GM12878 (cell line): ENCODE data around the gene GAREM2. TPM values are rescaled to one million over a fixed set of nuclear protein-coding genes. Genes with fewer than 3 reads are reported as not detected.

Experiments used
- ATAC-seq: fragments of 200-7000 bp; cut with Tn5 transposase; 3 replicates; pipeline ENCODE4 v1.9.1; 2020; ENCODE audit warnings: mild to moderate bottlenecking, moderate library complexity
- BruUV-seq: library from RNA; stranded (reverse); fragments of 400-500 nt; replicated peaks from 2 replicates; lab custom pipeline; 2021; lab: Mats Ljungman, UMichigan
- CTCF ChIA-PET: fragments of 300-600 bp; sonication (Branson Sonifier 250); formaldehyde crosslinking; extraction: SDS; loops from one replicate; lab custom pipeline; 2021; ENCODE audit warnings: inconsistent platforms; lab: Yijun Ruan, JAX
- POLR2A ChIA-PET: fragments of 350-600 bp; formaldehyde crosslinking; extraction: SDS; loops from one replicate; lab custom pipeline; 2021; ENCODE audit warnings: inconsistent platforms; lab: Charles Lee
- RAD21 ChIA-PET: fragments of 300-600 bp; sonication (Branson Sonifier 250); formaldehyde crosslinking; loops from one replicate; lab custom pipeline; 2023; ENCODE audit warnings: antibody characterized with exemption; ENCODE audit not compliant: unreplicated experiment; lab: Charles Lee
- SMC1A ChIA-PET: fragments of 300-600 bp; sonication (Branson Sonifier 250); formaldehyde crosslinking; loops from one replicate; lab custom pipeline; 2023; ENCODE audit not compliant: unreplicated experiment, uncharacterized antibody; lab: Charles Lee
- DNase-seq: peaks from one replicate; pipeline ENCODE4 v3.0.0-alpha.2; 2011; ENCODE audit warnings: low read depth, low spot score
- FAIRE-seq: peaks from 3 replicates; lab custom pipeline; 2011; peaks lifted over from hg19 to GRCh38; lab: Jason Lieb, UNC
- H2AFZ ChIP-seq: 2 replicates; pipeline ENCODE4 v1.6.0; 2011; ENCODE audit warnings: low read depth, low read length, control low read depth; ENCODE audit not compliant: control insufficient read depth
- H3K27ac ChIP-seq: 2 replicates; pipeline ENCODE4 v1.5.1; 2011; ENCODE audit warnings: control low read depth; ENCODE audit not compliant: control insufficient read depth, insufficient read depth
- H3K27me3 ChIP-seq, 2 experiments: replicated peaks in 1 of 2; 2 replicates each; pipeline versions ENCODE4 v1.6.0 to v1.6.1; 2011; ENCODE audit warnings: low read length in 1 of 2; ENCODE audit not compliant: control insufficient read depth in 2 of 2, insufficient read depth in 2 of 2
- H3K36me3 ChIP-seq, 2 experiments: 2 replicates each; pipeline ENCODE4 v1.5.1; 2011; ENCODE audit warnings: low read length in 1 of 2; ENCODE audit not compliant: control insufficient read depth in 2 of 2, insufficient read depth in 2 of 2
- H3K4me1 ChIP-seq: 2 replicates; pipeline ENCODE4 v1.6.1; 2011; ENCODE audit warnings: mild to moderate bottlenecking, low read length, moderate library complexity, mixed read lengths; ENCODE audit not compliant: control insufficient read depth, insufficient read depth
- H3K4me2 ChIP-seq: 2 replicates; pipeline ENCODE4 v1.6.0; 2011; ENCODE audit warnings: control low read depth; ENCODE audit not compliant: control insufficient read depth, insufficient read depth
- H3K4me3 ChIP-seq: fragments of 200-600 bp; sonication (generic); 2 replicates; pipeline ENCODE4 v1.5.1; 2016
- H3K79me2 ChIP-seq: 2 replicates; pipeline ENCODE4 v1.6.0; 2011; ENCODE audit warnings: low read length; ENCODE audit not compliant: control insufficient read depth, insufficient read depth
- H3K9ac ChIP-seq: 2 replicates; pipeline ENCODE4 v1.8.0; 2011; ENCODE audit warnings: low read length, control low read depth, mixed read lengths; ENCODE audit not compliant: control insufficient read depth, insufficient read depth
- H3K9me3 ChIP-seq: replicated peaks from 3 replicates; pipeline ENCODE4 v1.5.1; 2011; ENCODE audit warnings: mild to moderate bottlenecking, low read length; ENCODE audit not compliant: control insufficient read depth, insufficient read depth
- H4K20me1 ChIP-seq: 2 replicates; pipeline ENCODE4 v1.6.0; 2011; ENCODE audit not compliant: control insufficient read depth, insufficient read depth
- ASH2L ChIP-seq: fragments of 300-600, 200-600 bp; sonication (generic); IDR thresholded peaks from 2 replicates; pipeline ENCODE4 v1.6.1; 2017; ENCODE audit warnings: low read depth, mild to moderate bottlenecking, borderline replicate concordance
- BRCA1 ChIP-seq: IDR thresholded peaks from 2 replicates; pipeline ENCODE4 v1.6.1; 2011; ENCODE audit warnings: low read depth, low read length, improper control_type of control experiment
- CHD1 ChIP-seq: IDR thresholded peaks from 2 replicates; pipeline ENCODE4 v1.6.1; 2012; ENCODE audit warnings: low read depth, low read length, improper control_type of control experiment
- CHD2 ChIP-seq: IDR thresholded peaks from 2 replicates; pipeline ENCODE4 v1.6.1; 2011; ENCODE audit warnings: low read depth, low read length, improper control_type of control experiment, borderline replicate concordance
- CHD4 ChIP-seq: fragments of 200-600 bp; sonication (generic); IDR thresholded peaks from 2 replicates; pipeline ENCODE4 v1.6.1; 2016; ENCODE audit warnings: mild to moderate bottlenecking
- IRF3 ChIP-seq: fragments of 450-650 bp; IDR thresholded peaks from 2 replicates; pipeline ENCODE4 v1.6.1; 2014; ENCODE audit warnings: mild to moderate bottlenecking
- JUND ChIP-seq: IDR thresholded peaks from 2 replicates; pipeline ENCODE4 v1.6.1; 2012; ENCODE audit warnings: low read depth, mild to moderate bottlenecking, low read length, improper control_type of control experiment, moderate library complexity
- NR2C1 ChIP-seq: fragments of 450-650 bp; IDR thresholded peaks from 2 replicates; pipeline ENCODE4 v1.6.1; 2017; ENCODE audit warnings: antibody characterized with exemption, mild to moderate bottlenecking, moderate library complexity
- POLR2A ChIP-seq: IDR thresholded peaks from 2 replicates; pipeline ENCODE4 v1.6.1; 2011; ENCODE audit warnings: low read depth, mild to moderate bottlenecking, low read length
- RB1 ChIP-seq: fragments of 450-650 bp; formaldehyde crosslinking; IDR thresholded peaks from 2 replicates; pipeline ENCODE4 v1.6.1; 2017; ENCODE audit warnings: mild to moderate bottlenecking, borderline replicate concordance
- TBL1XR1 ChIP-seq: IDR thresholded peaks from 2 replicates; pipeline ENCODE4 v1.6.1; 2012; ENCODE audit warnings: low read depth, low read length, improper control_type of control experiment
- TCF12 ChIP-seq: IDR thresholded peaks from 2 replicates; pipeline ENCODE4 v1.6.1; 2011; ENCODE audit warnings: low read depth, mild to moderate bottlenecking, low read length
- YY1 ChIP-seq: IDR thresholded peaks from 2 replicates; pipeline ENCODE4 v1.6.1; 2011; ENCODE audit warnings: low read depth, mild to moderate bottlenecking, low read length
- ZNF207 ChIP-seq: fragments of 450-650 bp; IDR thresholded peaks from 2 replicates; pipeline ENCODE4 v1.6.1; 2014; ENCODE audit warnings: antibody characterized with exemption, mild to moderate bottlenecking, borderline replicate concordance
- ZNF384 ChIP-seq: IDR thresholded peaks from 2 replicates; pipeline ENCODE4 v1.6.1; 2012; ENCODE audit warnings: low read depth, mild to moderate bottlenecking, low read length, improper control_type of control experiment, borderline replicate concordance
- ZSCAN29 ChIP-seq: fragments of 450-650 bp; IDR thresholded peaks from 2 replicates; pipeline ENCODE4 v1.6.1; 2017; ENCODE audit warnings: mild to moderate bottlenecking, moderate library complexity
- WGBS: methylation state at CpG from one replicate; pipeline ENCODE4 v1.1.6; 2016; ENCODE audit warnings: low lambda C conversion rate; ENCODE audit not compliant: insufficient replicate concordance, insufficient coverage; ENCODE audit errors: missing lambda C conversion rate; 5-methylcytosine and 5-hydroxymethylcytosine counted together
- in situ Hi-C: fragments of 300-500 bp; cut with MboI; formaldehyde crosslinking; loops from 9 replicates; pipeline ENCODE4 v1.14.3; 2018; ENCODE audit warnings: mixed read lengths
- intact Hi-C: fragments of 100-400 bp; cut with micrococcal nuclease; formaldehyde crosslinking; loops from one replicate; pipeline ENCODE4 v1.14.2; 2022; ENCODE audit not compliant: unreplicated experiment
- polyA plus RNA-seq, 11 experiments: library from polyadenylated mRNA; depleted of rRNA in 4 of 11; unstranded in 6 of 11; stranded (reverse) in 5 of 11; fragments of >200 nt; fragmentation: Nextera tagmentation in 4 of 11; fragmentation: Illumina TruSeq in 1 of 11; extraction: Ambion mirVana in 4 of 11; extraction: Trizol in 1 of 11; gene quantifications; 1 replicate in 1 of 11; 2 replicates in 10 of 11; pipeline versions ENCODE4 v1.2.1 to v1.2.3, GENCODE V29; 2011 to 2016; ENCODE audit warnings: inconsistent platforms in 2 of 11, missing spikeins in 2 of 11, low read depth in 1 of 11
- total RNA-seq, 4 experiments: library from RNA; depleted of rRNA in 3 of 4; stranded (reverse); fragments of >200 nt in 3 of 4; fragmentation: Illumina TruSeq in 1 of 4; extraction: Trizol in 1 of 4; gene quantifications; 2 replicates each; pipeline versions ENCODE4 v1.2.1 to v1.2.3, GENCODE V29; 2013 to 2021

GAREM2 gene
- total and polyA plus RNA-seq, 10 of the 15 experiments (the other 5 are each of a cell fraction or from before 2014, with no cell fraction given), result 0.06 to 1.4 (median 0.44) TPM

DNA sequence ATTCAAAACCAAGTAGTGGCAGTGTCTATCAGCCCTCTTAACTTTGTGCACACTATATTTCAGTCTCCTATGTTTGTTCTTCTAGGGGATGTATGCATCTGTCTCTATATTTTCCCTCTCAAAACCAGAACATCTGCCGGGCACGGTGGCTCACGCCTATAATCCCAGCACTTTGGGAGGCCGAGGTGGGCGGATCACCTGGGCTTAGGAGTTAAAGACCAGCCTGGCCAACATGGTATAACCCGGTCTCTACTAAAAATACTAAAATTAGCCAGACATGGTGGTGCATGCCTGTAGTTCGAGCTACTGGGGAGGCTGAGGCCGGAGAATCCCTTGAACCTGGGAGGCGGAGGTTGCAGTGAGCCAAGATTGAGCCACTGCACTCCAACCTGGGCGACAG, 9.9 kb upstream of the GAREM2 start:
- BruUV-seq, result no TSS peak
- ChIA-PET CTCF (no interaction called here), POLR2A (no interaction called here), RAD21 (no interaction called here), SMC1A (no interaction called here)
- Histone ChIP-seq H3K4me1 (no peaks in the 10 kb centered on the region; the same call in 1 of the 2 replicates), H3K27ac (no peak overlapping the region), H3K4me2 (no peak overlapping the region), H2AFZ (no peak overlapping the region), H4K20me1 (no peaks in the 10 kb centered on the region), H3K4me3 (no peak overlapping the region), H3K36me3 (no peaks in the 10 kb centered on the region), H3K79me2 (no peaks in the 10 kb centered on the region), H3K9me3 (no peaks in the 10 kb centered on the region), H3K9ac (no peak overlapping the region), H3K27me3 (no peaks in the 10 kb centered on the region)
- no peak for DNase-seq
- TF ChIP-seq YY1 (no peak), ASH2L (no peak), TCF12 (no peak), CHD4 (no peak)
- intact Hi-C loops (no loop called here), in situ Hi-C loops (no loop called here)
- 61% methylated on average over 10 of the region's 10 CpGs for WGBS
- no peak for ATAC-seq
- no peak for FAIRE-seq

GRCh38 chr2:26164231-26164630, 8.7 kb upstream of the GAREM2 start:
- DNase-seq, result no peak
- POLR2A ChIA-PET, result no interaction called here

More at GRCh38 chr2:26164231-26164630, 8.7 kb upstream of the GAREM2 start:
- Histone ChIP-seq H4K20me1 (no peaks in the 10 kb centered on the region), H3K27ac (no peak overlapping the region), H3K79me2 (no peaks in the 10 kb centered on the region), H3K4me3 (no peak overlapping the region), H3K4me1 (no peaks in the 10 kb centered on the region; the same call in 1 of the 2 replicates), H3K36me3 (no peaks in the 10 kb centered on the region), H3K27me3 (no peaks in the 10 kb centered on the region), H2AFZ (no peak overlapping the region), H3K9ac (no peak overlapping the region), H3K4me2 (no peak overlapping the region), H3K9me3 (no peaks in the 10 kb centered on the region)
- no peak for FAIRE-seq
- ChIA-PET RAD21 (no interaction called here), SMC1A (no interaction called here), CTCF (no interaction called here)
- no peak for ATAC-seq
- TF ChIP-seq CHD1 (no peak), TBL1XR1 (no peak), BRCA1 (no peak), NR2C1 (no peak), RB1 (no peak), JUND (no peak), IRF3 (no peak), ZNF384 (no peak), CHD2 (no peak), POLR2A (no peak), ZNF207 (no peak), TCF12 (no peak), ZSCAN29 (no peak)
- BruUV-seq, result no TSS peak
- intact Hi-C loops (no loop called here), in situ Hi-C loops (no loop called here)
- WGBS, result 0% methylated on average over 1 of the region's 1 CpG
